Measurements from ENCODE around the gene PNLIPRP3.

GRCh38 chr10:116410351-116410750 lies 17.3 kb upstream of the PNLIPRP3 start:
- TF ChIP-seq CTCF (IDR thresholded peaks at IDR 0.05; ENCODE audit: insufficient read depth, low read depth, low read length) (no peak), EZH2 (IDR thresholded peaks at IDR 0.05; ENCODE audit: insufficient read depth, low read length) (no peak)

Measured in astrocyte (in vitro differentiated cells and primary cell).